T-helper 1 cell treated with Interleukin-12 subunit alpha and Interleukin-12 subunit beta and Interleukin-4 antibody, amounts not matched to agents 30 μg/mL and 1 μg/mL, for 36 hours (primary cell): Measurements from ENCODE around the gene TENM4.

Experiments used
- H3K27ac Mint-ChIP-seq: one replicate; pipeline ENCODE4 v1.8.0; 2021; ENCODE audit warnings: mild to moderate bottlenecking, mixed read lengths
- H3K27me3 Mint-ChIP-seq: one replicate; pipeline ENCODE4 v1.8.0; 2021; ENCODE audit warnings: low read depth, mixed read lengths
- H3K36me3 Mint-ChIP-seq: one replicate; pipeline ENCODE4 v1.8.0; 2021; ENCODE audit warnings: low read depth, mixed read lengths
- H3K4me1 Mint-ChIP-seq: one replicate; pipeline ENCODE4 v1.8.0; 2021; ENCODE audit warnings: low read depth, mixed read lengths
- H3K4me3 Mint-ChIP-seq: one replicate; pipeline ENCODE4 v1.8.0; 2021; ENCODE audit warnings: mild to moderate bottlenecking, moderate library complexity, mixed read lengths
- H3K9me3 Mint-ChIP-seq: one replicate; pipeline ENCODE4 v1.8.0; 2021; ENCODE audit warnings: mixed read lengths

The TENM4 gene

GRCh38 chr11:78659326-78660270, 781.2 kb downstream of the TENM4 start:
- H3K9me3 Mint-ChIP-seq: no peaks in the 10 kb centered on the region
- H3K4me3 Mint-ChIP-seq: no peak overlapping the region
- H3K27me3 Mint-ChIP-seq: no peaks in the 10 kb centered on the region
- H3K36me3 Mint-ChIP-seq: no peaks in the 10 kb centered on the region
- no peaks in the 10 kb centered on the region for H3K4me1 Mint-ChIP-seq
- H3K27ac Mint-ChIP-seq: no peak overlapping the region

- Mint-ChIP-seq H3K36me3 (no peaks in the 10 kb centered on the region), H3K9me3 (no peaks in the 10 kb centered on the region), H3K4me3 (no peak overlapping the region), H3K4me1 (no peaks in the 10 kb centered on the region), H3K27me3 (no peaks in the 10 kb centered on the region), H3K27ac (no peak overlapping the region)
These were observed 782.6 kb downstream of the TENM4 start for GRCh38 chr11:78657968-78658839.

GRCh38 chr11:78657441-78657840, 783.4 kb downstream of the TENM4 start:
- H3K36me3 Mint-ChIP-seq: no peaks in the 10 kb centered on the region
- no peaks in the 10 kb centered on the region for H3K4me1 Mint-ChIP-seq
- H3K9me3 Mint-ChIP-seq: no peaks in the 10 kb centered on the region
- no peaks in the 10 kb centered on the region for H3K27me3 Mint-ChIP-seq
- H3K27ac Mint-ChIP-seq: no peak overlapping the region
- no peak overlapping the region for H3K4me3 Mint-ChIP-seq

- H3K36me3 Mint-ChIP-seq: no peaks in the 10 kb centered on the region
- no peaks in the 10 kb centered on the region for H3K4me1 Mint-ChIP-seq
- no peaks in the 10 kb centered on the region for H3K9me3 Mint-ChIP-seq
- H3K27me3 Mint-ChIP-seq: no peaks in the 10 kb centered on the region
- no peak overlapping the region for H3K4me3 Mint-ChIP-seq
- H3K27ac Mint-ChIP-seq: no peak overlapping the region
These were observed 783.8 kb downstream of the TENM4 start for GRCh38 chr11:78656984-78657383.

- Mint-ChIP-seq H3K27me3 (no peaks in the 10 kb centered on the region), H3K36me3 (no peaks in the 10 kb centered on the region), H3K4me1 (no peaks in the 10 kb centered on the region), H3K27ac (no peak overlapping the region), H3K4me3 (no peak overlapping the region), H3K9me3 (no peaks in the 10 kb centered on the region)
These were observed 784.5 kb downstream of the TENM4 start for GRCh38 chr11:78656327-78656726.

GRCh38 chr11:78655561-78655960, 785.3 kb downstream of the TENM4 start:
- Mint-ChIP-seq H3K4me1 (no peaks in the 10 kb centered on the region), H3K4me3 (no peak overlapping the region), H3K36me3 (no peaks in the 10 kb centered on the region)

GRCh38 chr11:78654866-78655265, 786.0 kb downstream of the TENM4 start:
- Mint-ChIP-seq H3K4me3 (no peak overlapping the region), H3K36me3 (no peaks in the 10 kb centered on the region), H3K4me1 (no peaks in the 10 kb centered on the region), H3K27ac (no peak overlapping the region), H3K27me3 (no peaks in the 10 kb centered on the region), H3K9me3 (no peaks in the 10 kb centered on the region)

More at GRCh38 chr11:78655561-78655960, 785.3 kb downstream of the TENM4 start:
- no peak overlapping the region for H3K27ac Mint-ChIP-seq
- H3K27me3 Mint-ChIP-seq: no peaks in the 10 kb centered on the region
- no peaks in the 10 kb centered on the region for H3K9me3 Mint-ChIP-seq

GRCh38 chr11:78654071-78654470, 786.8 kb downstream of the TENM4 start:
- Mint-ChIP-seq H3K4me3 (no peak overlapping the region), H3K27me3 (no peaks in the 10 kb centered on the region), H3K27ac (no peak overlapping the region)

GRCh38 chr11:78653294-78653909, 787.4 kb downstream of the TENM4 start:
- Mint-ChIP-seq H3K4me1 (peaks cover 4% of the 10 kb centered on the region), H3K27ac (no peak overlapping the region), H3K27me3 (no peaks in the 10 kb centered on the region), H3K4me3 (no peak overlapping the region), H3K9me3 (no peaks in the 10 kb centered on the region), H3K36me3 (no peaks in the 10 kb centered on the region)

More at GRCh38 chr11:78654071-78654470, 786.8 kb downstream of the TENM4 start:
- Mint-ChIP-seq H3K36me3 (no peaks in the 10 kb centered on the region), H3K9me3 (no peaks in the 10 kb centered on the region), H3K4me1 (no peaks in the 10 kb centered on the region)

GRCh38 chr11:78652843-78653239, 788.0 kb downstream of the TENM4 start:
- peaks cover 4% of the 10 kb centered on the region for H3K4me1 Mint-ChIP-seq
- no peak overlapping the region for H3K27ac Mint-ChIP-seq
- no peaks in the 10 kb centered on the region for H3K27me3 Mint-ChIP-seq
- H3K4me3 Mint-ChIP-seq: no peak overlapping the region
- no peaks in the 10 kb centered on the region for H3K9me3 Mint-ChIP-seq
- no peaks in the 10 kb centered on the region for H3K36me3 Mint-ChIP-seq

- Mint-ChIP-seq H3K9me3 (no peaks in the 10 kb centered on the region), H3K4me1 (peaks cover 4% of the 10 kb centered on the region), H3K36me3 (no peaks in the 10 kb centered on the region), H3K27me3 (no peaks in the 10 kb centered on the region), H3K27ac (no peak overlapping the region), H3K4me3 (no peak overlapping the region)
These were observed 788.6 kb downstream of the TENM4 start for GRCh38 chr11:78651923-78652842.

- Mint-ChIP-seq H3K9me3 (no peaks in the 10 kb centered on the region), H3K36me3 (no peaks in the 10 kb centered on the region), H3K27ac (no peak overlapping the region), H3K4me3 (no peak overlapping the region), H3K4me1 (peaks cover 4% of the 10 kb centered on the region), H3K27me3 (no peaks in the 10 kb centered on the region)
These were observed 789.6 kb downstream of the TENM4 start for GRCh38 chr11:78651136-78651775.
